ENCODE measurements around the gene DNASE1.

The DNASE1 gene

DNA sequence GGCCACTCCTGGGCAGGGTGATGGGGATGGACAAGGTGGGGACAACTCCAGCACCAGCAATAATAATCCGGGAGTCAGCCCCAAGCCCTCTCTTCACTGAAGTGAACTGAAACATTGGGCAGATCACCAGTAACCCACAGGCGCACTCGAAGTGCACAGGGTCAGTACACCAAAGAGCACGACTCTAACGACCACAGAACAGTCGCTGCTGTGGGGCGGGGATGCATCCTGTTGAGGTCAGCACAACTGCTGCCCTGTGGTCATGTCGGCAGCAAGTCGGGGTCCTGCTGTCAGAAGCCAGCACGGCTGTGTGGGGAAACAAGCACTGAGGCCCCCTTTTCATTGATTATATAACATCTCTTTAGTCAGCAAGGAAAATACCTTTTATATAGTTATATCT, 14.6 kb downstream of the DNASE1 start:
- TF ChIP-seq SIN3A (IDR thresholded peaks at IDR 0.05; ENCODE audit: borderline replicate concordance, insufficient read depth, low read length): no peak
- no peak for TF ChIP-seq TAF1 (IDR thresholded peaks at IDR 0.05; ENCODE audit: borderline replicate concordance, insufficient read depth, low read length)
- TF ChIP-seq, protein P1, sequence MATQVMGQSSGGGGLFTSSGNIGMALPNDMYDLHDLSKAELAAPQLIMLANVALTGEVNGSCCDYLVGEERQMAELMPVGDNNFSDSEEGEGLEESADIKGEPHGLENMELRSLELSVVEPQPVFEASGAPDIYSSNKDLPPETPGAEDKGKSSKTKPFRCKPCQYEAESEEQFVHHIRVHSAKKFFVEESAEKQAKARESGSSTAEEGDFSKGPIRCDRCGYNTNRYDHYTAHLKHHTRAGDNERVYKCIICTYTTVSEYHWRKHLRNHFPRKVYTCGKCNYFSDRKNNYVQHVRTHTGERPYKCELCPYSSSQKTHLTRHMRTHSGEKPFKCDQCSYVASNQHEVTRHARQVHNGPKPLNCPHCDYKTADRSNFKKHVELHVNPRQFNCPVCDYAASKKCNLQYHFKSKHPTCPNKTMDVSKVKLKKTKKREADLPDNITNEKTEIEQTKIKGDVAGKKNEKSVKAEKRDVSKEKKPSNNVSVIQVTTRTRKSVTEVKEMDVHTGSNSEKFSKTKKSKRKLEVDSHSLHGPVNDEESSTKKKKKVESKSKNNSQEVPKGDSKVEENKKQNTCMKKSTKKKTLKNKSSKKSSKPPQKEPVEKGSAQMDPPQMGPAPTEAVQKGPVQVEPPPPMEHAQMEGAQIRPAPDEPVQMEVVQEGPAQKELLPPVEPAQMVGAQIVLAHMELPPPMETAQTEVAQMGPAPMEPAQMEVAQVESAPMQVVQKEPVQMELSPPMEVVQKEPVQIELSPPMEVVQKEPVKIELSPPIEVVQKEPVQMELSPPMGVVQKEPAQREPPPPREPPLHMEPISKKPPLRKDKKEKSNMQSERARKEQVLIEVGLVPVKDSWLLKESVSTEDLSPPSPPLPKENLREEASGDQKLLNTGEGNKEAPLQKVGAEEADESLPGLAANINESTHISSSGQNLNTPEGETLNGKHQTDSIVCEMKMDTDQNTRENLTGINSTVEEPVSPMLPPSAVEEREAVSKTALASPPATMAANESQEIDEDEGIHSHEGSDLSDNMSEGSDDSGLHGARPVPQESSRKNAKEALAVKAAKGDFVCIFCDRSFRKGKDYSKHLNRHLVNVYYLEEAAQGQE (IDR thresholded peaks at IDR 0.05; ENCODE audit: insufficient read depth in 1 of 2, low read depth in 2 of 2, low read length in 2 of 2): no peak
- no peak for TF ChIP-seq FOXP2 (optimal IDR thresholded peaks at IDR 0.05; ENCODE audit: borderline replicate concordance, extremely low read depth, extremely low read length, insufficient read depth)
- no peak for TF ChIP-seq POLR2AphosphoS5 (IDR thresholded peaks at IDR 0.05; ENCODE audit: low read depth, low read length)

DNA sequence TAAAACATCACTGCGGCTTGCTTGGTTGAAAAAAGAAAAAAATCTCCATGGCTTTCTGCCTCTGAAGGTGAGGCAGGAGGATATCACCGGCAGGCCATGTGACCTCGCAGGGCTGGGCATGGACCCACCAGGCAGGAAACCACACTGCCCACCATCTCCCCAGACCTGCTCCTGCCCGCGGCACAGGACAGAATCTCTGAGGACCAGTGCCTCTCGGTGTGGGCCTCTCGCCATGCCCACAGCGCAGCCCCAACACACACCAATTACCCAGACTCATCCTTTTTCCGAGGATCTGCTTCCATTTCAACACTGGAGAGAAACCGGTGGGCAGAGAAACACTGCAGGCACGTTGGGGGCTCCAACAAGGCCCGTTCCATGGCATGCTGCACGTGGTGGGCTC, 16.2 kb downstream of the DNASE1 start:
- TF ChIP-seq POLR2AphosphoS5 (IDR thresholded peaks at IDR 0.05; ENCODE audit: low read depth, low read length) (no peak), TAF1 (IDR thresholded peaks at IDR 0.05; ENCODE audit: borderline replicate concordance, insufficient read depth, low read length) (no peak), FOXP2 (optimal IDR thresholded peaks at IDR 0.05; ENCODE audit: borderline replicate concordance, extremely low read depth, extremely low read length, insufficient read depth) (no peak), SIN3A (IDR thresholded peaks at IDR 0.05; ENCODE audit: borderline replicate concordance, insufficient read depth, low read length) (no peak)
- TF ChIP-seq, protein P1 (IDR thresholded peaks at IDR 0.05; ENCODE audit: insufficient read depth in 1 of 2, low read depth in 2 of 2, low read length in 2 of 2): no peak

DNA sequence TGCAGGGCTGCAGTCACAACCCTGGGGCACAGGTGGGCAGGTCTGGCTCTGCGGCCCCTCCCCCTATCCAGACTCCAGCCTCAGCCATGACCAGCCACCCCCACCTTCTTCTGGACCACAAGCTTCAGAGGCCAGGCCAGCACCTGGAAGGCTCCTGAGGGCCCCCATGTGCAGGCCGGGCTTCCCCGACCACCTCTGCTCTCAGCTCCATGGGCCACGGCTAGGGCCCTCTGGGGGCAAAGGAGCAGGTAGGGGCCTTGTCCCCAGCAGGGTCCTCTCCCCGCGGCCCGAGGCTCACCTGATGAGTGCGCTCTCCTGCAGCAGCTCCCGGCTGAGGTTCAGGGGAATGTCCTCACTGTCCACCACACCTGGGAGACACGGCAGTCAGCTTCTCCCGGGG, 16.9 kb downstream of the DNASE1 start:
- TF ChIP-seq TAF1 (IDR thresholded peaks at IDR 0.05; ENCODE audit: borderline replicate concordance, insufficient read depth, low read length): no peak

DNA sequence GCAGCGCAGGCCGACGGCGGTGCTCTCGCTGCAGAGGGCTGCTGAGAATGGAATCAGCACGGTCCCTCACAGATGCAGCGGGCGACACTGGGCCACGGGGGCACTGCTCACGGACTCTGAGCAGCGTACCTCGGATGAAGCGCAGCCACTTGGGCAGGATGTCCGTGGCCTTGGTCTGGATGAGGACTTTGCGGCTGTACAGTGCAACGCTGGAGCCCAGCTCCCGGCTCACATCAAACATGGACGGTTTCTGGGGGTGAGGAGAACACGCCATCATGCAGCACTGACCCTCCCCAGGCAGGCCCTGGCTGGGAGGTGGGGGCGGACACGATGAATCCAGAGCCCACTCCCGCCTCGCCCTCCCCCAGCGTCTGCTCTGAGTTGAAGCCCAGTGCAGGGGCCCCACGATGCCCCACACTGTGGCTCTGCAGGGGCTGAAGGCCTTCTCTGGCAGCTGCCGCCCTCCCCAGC, 18.1 kb downstream of the DNASE1 start:
- TF ChIP-seq TAF1 (IDR thresholded peaks at IDR 0.05; ENCODE audit: borderline replicate concordance, insufficient read depth, low read length) (no peak), SIN3A (IDR thresholded peaks at IDR 0.05; ENCODE audit: borderline replicate concordance, insufficient read depth, low read length) (no peak), POLR2AphosphoS5 (IDR thresholded peaks at IDR 0.05; ENCODE audit: low read depth, low read length) (no peak), FOXP2 (optimal IDR thresholded peaks at IDR 0.05; ENCODE audit: borderline replicate concordance, extremely low read depth, extremely low read length, insufficient read depth) (no peak)
- TF ChIP-seq, protein P1 (IDR thresholded peaks at IDR 0.05; ENCODE audit: insufficient read depth in 1 of 2, low read depth in 2 of 2, low read length in 2 of 2): no peak

DNA sequence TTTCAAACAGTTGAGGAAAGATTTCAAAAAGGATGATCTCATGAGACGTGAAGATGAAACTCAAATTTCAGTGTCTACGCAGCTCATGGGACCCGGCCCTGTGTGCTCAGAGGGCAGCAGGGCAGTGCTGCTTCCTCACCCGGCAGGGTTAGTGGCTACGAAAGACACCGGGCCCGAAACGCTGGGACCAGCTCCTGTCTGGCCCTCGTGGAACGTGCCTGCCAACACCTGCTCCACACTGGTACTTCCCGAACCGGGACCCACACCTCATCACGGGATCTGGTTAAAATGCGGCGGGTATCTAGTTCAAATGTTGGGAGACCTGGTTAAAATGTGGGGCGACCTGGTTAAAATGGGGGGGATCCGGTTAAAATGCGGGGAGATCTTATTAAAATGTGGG, 18.7 kb downstream of the DNASE1 start:
- TF ChIP-seq FOXP2 (optimal IDR thresholded peaks at IDR 0.05; ENCODE audit: borderline replicate concordance, extremely low read depth, extremely low read length, insufficient read depth) (no peak), POLR2AphosphoS5 (IDR thresholded peaks at IDR 0.05; ENCODE audit: low read depth, low read length) (no peak), SIN3A (IDR thresholded peaks at IDR 0.05; ENCODE audit: borderline replicate concordance, insufficient read depth, low read length) (no peak), TAF1 (IDR thresholded peaks at IDR 0.05; ENCODE audit: borderline replicate concordance, insufficient read depth, low read length) (no peak)
- TF ChIP-seq, protein P1 (IDR thresholded peaks at IDR 0.05; ENCODE audit: insufficient read depth in 1 of 2, low read depth in 2 of 2, low read length in 2 of 2): no peak
